GM21526 (cell line): ENCODE measurements around the gene TFB1M.

Experiments
- ATAC-seq: cut with Tn5 transposase; IDR thresholded peaks from one replicate; pipeline ENCODE4 v1.9.1; 2021; ENCODE audit warnings: moderate library complexity; ENCODE audit not compliant: unreplicated experiment, low FRiP score

Gene TFB1M

DNA sequence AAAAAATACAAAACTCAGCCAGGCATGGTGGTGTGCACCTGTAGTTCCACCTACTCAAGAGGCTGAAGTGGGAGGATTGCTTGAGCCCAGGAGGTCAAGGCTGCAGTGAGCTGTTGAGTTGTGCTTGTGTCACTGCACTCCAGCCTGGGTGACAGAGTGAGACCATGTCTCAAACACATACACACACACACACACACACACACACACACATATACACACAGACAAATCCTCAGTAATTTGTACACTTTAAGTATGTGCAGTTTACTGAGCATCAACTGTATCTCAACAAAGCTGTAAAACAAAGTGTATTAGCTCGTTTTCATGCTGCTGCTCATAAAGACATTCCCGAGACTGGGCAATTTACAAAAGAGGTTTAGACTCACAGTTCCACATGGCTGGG is 7.3 kb downstream of the TFB1M start:
- ATAC-seq = no peak

- ATAC-seq = no peak
Measured at GRCh38 chr6:155303361-155303870, 10.9 kb downstream of the TFB1M start.

DNA sequence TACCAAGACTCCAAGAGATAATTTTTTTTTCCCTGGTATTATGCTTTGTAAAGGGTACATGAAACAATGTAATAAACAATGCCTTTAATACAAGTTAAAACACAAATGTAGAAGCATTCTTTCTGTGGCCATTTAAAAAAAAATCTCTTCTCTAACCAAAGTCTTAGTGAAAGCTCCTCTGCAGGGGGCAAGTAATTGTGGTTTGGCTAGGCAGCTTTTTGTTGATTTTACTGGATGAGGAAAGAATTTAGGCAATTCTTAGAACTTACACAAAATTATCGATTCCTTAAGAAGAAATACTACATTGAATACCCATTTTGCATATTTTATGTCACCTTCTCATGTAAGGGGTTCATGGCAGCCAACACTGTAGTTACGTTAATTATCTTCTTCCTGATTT is 12.4 kb downstream of the TFB1M start:
- ATAC-seq = no peak

- no peak for ATAC-seq
Measured at GRCh38 chr6:155297669-155298068, 16.6 kb downstream of the TFB1M start.

DNA sequence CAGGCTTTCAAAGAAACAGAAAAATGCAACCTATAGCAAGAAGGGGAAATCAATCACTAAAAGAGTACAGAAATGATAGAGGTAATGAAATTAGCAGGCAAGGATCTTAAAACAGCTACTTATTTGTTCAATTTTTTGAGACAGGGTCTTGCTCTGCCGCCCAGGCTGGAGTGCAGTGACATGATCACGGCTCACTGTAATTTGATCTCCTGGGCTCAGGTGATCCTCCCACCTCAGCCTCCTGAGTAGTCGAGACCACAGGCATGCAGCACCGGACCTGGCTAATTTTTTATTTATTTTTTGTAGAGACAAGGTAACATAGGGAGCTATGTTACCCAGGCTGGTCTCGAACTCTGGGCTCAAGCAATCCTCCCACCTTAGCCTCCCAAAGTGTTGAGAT is 21.6 kb downstream of the TFB1M start:
- no peak for ATAC-seq

DNA sequence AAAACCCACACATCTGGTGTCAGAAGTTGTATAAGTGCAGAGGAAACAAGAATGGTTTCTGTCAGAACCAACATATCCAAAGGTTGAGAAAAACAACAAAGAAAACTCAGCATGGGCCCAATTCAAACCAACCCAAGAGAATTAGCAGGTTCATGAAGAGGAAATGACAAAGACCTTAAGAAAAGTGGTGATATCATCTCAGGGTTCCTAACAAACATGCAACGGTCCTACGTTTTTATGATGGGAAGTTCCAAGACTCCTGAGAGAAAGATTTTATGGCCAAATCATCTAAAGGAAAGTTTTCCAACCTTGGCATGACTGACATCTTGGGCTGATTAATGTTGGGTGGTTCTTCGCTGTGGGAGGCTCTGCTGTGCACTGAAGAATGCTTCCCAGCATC is 23.0 kb downstream of the TFB1M start:
- no peak for ATAC-seq

- ATAC-seq = no peak
Measured at GRCh38 chr6:155290491-155290890, 23.8 kb downstream of the TFB1M start.

GRCh38 chr6:155287762-155288161 is 26.5 kb downstream of the TFB1M start:
- ATAC-seq = no peak

DNA sequence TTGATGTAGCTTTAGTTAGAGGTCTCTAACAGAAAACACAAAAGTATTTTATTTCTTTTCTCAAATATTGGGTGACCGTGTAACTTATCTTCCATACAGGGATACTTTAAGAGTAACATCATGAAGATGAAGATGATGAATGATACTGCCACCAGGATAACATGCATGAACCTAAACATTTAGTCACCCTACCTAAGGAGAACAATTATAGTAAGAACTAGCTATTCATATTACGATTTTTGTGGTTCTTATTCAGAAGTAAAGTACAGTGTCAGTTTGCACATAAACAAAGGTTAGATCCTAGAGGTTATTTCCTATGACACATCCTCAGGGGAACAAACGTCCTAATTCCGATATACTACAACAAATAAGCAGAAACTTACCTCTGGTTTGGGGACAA is 29.5 kb downstream of the TFB1M start:
- no peak for ATAC-seq

- ATAC-seq = no peak
Measured at GRCh38 chr6:155278319-155279049, 35.8 kb downstream of the TFB1M start.

- ATAC-seq = no peak
Measured at GRCh38 chr6:155276638-155277037, 37.6 kb downstream of the TFB1M start.

GRCh38 chr6:155275808-155276480 is 38.3 kb downstream of the TFB1M start:
- ATAC-seq = no peak

- no peak for ATAC-seq
Measured at GRCh38 chr6:155274533-155274932, 39.8 kb downstream of the TFB1M start.

- no peak for ATAC-seq
Measured at GRCh38 chr6:155274106-155274505, 40.2 kb downstream of the TFB1M start.

DNA sequence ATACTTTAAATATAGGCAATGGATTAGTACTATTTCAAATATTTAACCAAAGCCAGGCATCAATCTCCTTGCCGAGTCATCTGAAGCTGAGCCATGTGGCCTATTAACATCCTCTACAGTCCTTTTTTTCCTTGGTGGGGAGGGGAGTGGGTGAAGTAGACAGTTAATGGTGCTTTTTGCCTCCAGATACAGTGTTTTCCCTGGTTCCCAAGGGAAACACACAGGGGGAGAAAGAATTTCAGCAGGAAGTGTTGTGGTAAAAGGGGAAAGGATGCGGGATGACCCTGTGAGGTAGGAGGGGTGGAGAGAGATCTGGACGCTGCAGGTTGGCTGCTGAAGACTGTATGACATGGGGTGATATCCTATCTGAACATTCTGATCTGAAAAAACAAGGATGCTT is 40.9 kb downstream of the TFB1M start:
- ATAC-seq = no peak

- ATAC-seq = no peak
Measured at GRCh38 chr6:155272353-155273232, 41.7 kb downstream of the TFB1M start.

GRCh38 chr6:155271145-155271544 is 43.1 kb downstream of the TFB1M start:
- no peak for ATAC-seq

- ATAC-seq = no peak
Measured at GRCh38 chr6:155270561-155271091, 43.7 kb downstream of the TFB1M start.

- ATAC-seq = no peak
Measured at GRCh38 chr6:155269765-155270164, 44.5 kb downstream of the TFB1M start.

GRCh38 chr6:155268088-155268867 is 46.0 kb downstream of the TFB1M start:
- peak; percentile 62 for ATAC-seq
